ENCODE measurements around the gene IMPA2. TPM values are rescaled to one million over a fixed set of nuclear protein-coding genes. Genes with fewer than 3 reads are reported as not detected.

The IMPA2 gene
- total RNA-seq, 4 donors from 2014 or later = 121 to 235 (median 164) TPM

DNA sequence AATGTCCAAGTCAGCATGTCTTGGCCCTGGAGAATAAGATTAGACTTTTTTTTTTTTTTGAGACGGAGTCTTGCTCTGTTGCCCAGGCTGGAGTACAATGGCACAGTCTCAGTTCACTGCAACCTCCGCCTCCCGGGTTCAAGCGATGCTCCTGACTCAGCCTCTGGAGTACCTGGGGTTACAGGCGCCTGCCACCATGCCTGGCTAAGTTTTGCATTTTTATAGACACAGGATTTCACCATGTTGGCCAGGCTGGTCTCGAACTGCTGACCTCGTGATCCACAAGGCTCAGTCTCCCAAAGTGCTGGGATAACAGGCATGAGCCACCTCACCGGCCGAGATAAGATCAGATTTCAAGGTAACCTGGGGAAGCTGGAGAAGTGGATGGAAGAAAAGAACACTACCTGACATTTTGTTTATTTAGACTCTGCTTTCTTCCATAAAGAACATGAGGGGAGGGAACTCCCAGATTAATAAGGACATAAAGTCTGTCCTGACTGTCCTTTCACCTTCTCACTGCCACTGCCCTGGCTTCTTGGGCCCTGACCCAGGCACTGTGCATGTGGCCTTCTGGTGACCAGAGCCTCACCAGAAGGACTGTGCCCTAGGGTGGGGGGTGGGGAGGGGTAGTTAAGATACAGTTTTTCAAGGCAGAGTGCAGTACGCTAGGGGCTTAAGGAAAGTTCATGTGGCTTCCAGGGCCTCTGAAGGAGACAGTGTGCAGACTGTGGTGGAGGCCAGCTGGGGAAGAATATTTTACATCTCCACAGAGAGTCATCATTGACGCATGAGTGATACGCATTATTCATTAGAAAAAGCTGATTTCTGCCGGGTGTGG is 4.8 kb upstream of the IMPA2 start:
- Histone ChIP-seq H3K4me3 (no peak overlapping the region), H3K36me3 (no peaks in the 10 kb centered on the region), H3K27me3 (no peaks in the 10 kb centered on the region), H3K4me1 (peaks cover 6 to 20% (median 7%) of the 10 kb centered on the region in 3 donors), H3K9me3 (no peaks in the 10 kb centered on the region), H3K27ac (no peak overlapping the region)
- DNase-seq = no peak
- intact Hi-C loops (cut with DNase I) = no loop called here
- TF ChIP-seq, protein P1, sequence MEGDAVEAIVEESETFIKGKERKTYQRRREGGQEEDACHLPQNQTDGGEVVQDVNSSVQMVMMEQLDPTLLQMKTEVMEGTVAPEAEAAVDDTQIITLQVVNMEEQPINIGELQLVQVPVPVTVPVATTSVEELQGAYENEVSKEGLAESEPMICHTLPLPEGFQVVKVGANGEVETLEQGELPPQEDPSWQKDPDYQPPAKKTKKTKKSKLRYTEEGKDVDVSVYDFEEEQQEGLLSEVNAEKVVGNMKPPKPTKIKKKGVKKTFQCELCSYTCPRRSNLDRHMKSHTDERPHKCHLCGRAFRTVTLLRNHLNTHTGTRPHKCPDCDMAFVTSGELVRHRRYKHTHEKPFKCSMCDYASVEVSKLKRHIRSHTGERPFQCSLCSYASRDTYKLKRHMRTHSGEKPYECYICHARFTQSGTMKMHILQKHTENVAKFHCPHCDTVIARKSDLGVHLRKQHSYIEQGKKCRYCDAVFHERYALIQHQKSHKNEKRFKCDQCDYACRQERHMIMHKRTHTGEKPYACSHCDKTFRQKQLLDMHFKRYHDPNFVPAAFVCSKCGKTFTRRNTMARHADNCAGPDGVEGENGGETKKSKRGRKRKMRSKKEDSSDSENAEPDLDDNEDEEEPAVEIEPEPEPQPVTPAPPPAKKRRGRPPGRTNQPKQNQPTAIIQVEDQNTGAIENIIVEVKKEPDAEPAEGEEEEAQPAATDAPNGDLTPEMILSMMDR (IDR thresholded peaks at IDR 0.05) = no peak
- no peak for TF ChIP-seq POLR2A (IDR thresholded peaks at IDR 0.05)
- WGBS, 2 donors = 68 to 81% methylated on average over 5 to 11 of the region's 13 CpGs

DNA sequence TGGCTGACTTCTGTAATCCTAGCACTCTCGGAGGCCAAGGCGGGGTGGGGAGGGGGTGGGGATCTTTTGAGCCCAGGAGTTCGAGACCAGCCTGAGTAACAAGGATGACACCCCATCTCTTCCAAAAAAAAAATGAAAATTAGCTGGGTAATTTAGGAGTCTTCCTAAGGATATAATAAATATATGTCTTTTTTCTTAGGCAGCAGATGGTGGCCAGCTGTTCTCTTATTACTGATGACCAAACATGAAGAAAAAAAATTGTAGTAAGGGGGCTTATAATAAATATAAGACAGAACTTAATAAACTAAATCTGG is 4.2 kb upstream of the IMPA2 start:
- H3K9me3 ChIP-seq = no peaks in the 10 kb centered on the region
- no peak for DNase-seq
- H3K4me3 ChIP-seq = no peak overlapping the region
- H3K27me3 ChIP-seq = no peaks in the 10 kb centered on the region
- no peaks in the 10 kb centered on the region for H3K36me3 ChIP-seq
- TF ChIP-seq, protein P1 (IDR thresholded peaks at IDR 0.05) = no peak
- TF ChIP-seq POLR2A (IDR thresholded peaks at IDR 0.05) = no peak
- WGBS, 2 donors = 47 to 49% methylated on average over 2 to 3 of the region's 3 CpGs
- peaks cover 6 to 26% (median 7%) of the 10 kb centered on the region in 3 donors for H3K4me1 ChIP-seq
- H3K27ac ChIP-seq = no peak overlapping the region
- intact Hi-C loops (cut with DNase I) = no loop called here

DNA sequence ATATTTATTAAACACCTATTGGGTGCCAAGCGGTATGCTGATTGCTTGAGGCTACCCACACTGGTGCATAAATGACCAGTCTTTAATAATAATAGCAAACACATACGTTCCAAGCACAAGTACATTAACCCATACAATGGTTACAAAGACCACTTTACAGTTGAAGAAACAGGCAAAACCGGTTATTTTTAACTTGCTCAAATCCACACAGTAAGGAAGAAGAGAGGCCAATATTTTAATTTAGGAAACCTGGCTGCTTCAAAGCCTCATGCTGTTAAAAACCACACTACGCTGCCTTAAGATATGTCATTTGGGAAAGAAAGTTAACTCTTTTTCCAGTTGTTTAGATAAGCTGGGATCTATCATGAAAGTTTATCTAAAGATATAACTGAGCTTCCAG is 2.4 kb upstream of the IMPA2 start:
- Histone ChIP-seq H3K4me1 (peaks cover 8 to 45% (median 21%) of the 10 kb centered on the region in 3 donors), H3K9me3 (no peaks in the 10 kb centered on the region), H3K4me3 (no peak overlapping the region), H3K27me3 (no peaks in the 10 kb centered on the region), H3K27ac (peak overlapping the region in 3 of 4 donors; percentile 0 to 99 (median 96)), H3K36me3 (no peaks in the 10 kb centered on the region)
- no peak for DNase-seq
- TF ChIP-seq, protein P1 (IDR thresholded peaks at IDR 0.05) = no peak
- no peak for TF ChIP-seq POLR2A (IDR thresholded peaks at IDR 0.05)
- WGBS, 2 donors = 61 to 70% methylated on average over 4 of the region's 4 CpGs
- intact Hi-C loops (cut with DNase I) = no loop called here

DNA sequence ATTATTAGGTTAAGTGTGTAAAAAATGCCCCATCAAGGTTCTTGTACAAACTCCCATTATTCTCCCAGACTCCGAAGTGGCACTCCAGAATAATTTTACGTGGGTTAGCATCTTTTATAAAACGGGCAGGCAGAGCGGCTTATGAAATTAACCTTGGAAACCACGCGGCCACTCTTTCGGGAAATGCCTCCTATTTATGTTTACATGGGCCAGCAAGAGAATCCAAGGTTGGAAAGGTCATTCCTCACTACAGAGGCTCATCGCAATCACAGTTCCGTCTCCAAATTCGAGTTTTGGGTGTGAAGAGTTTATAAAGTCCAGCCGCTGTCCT is 1.2 kb upstream of the IMPA2 start:
- WGBS, 2 donors = 5 to 6% methylated on average over 11 of the region's 11 CpGs
- TF ChIP-seq POLR2A (IDR thresholded peaks at IDR 0.05) = no peak
- TF ChIP-seq, protein P1 (IDR thresholded peaks at IDR 0.05) = no peak
- DNase-seq = no peak
- Histone ChIP-seq H3K27ac (peak overlapping the region; percentile 96 to 100 (median 98)), H3K4me3 (peak overlapping the region; percentile 69 to 99 (median 94)), H3K9me3 (no peaks in the 10 kb centered on the region), H3K36me3 (no peaks in the 10 kb centered on the region), H3K27me3 (no peaks in the 10 kb centered on the region), H3K4me1 (peaks cover 16 to 56% (median 26%) of the 10 kb centered on the region in 3 donors)
- intact Hi-C loops (cut with DNase I) = no loop called here

DNA sequence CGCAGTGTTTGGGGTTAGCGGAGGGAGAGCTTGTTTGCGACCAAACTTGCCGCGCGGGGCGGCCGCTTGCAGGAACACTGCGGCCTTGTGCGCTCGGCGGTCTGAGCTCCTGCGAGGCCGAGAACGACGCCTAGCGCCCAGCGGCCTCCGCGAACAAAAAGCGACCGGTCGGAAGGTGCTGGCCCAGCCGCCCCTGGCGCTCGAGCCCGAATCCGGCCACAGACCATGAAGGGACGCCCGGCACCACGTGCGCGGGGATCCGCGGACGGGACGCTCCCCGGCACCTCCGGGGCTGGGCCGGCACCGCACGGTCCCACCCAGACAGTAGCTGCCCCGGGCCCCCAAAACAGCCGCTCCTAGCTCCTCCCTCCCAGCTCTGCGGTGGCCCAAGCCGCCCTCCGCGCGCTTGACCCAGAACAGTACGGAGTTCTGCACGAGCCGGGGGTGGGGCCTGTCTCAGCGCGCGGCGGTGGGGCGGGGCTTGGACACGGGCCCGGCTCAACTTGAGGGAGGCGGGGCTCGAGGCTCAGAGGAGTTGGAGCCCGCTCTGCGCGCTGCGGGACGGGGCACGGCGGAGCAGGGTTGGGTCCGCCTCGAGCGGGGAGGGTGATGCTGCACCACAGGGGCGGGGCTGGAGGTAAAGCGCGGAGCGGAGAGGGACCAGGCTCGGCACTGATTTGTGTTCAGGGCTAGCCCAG is 664 bp upstream of the IMPA2 start:
- DNase-seq = peak; percentile 88
- 0 to 1% methylated on average over 7 to 16 of the region's 76 CpGs for WGBS, 2 donors
- intact Hi-C loops (cut with DNase I) = no loop called here
- Histone ChIP-seq H3K9me3 (no peaks in the 10 kb centered on the region), H3K36me3 (no peaks in the 10 kb centered on the region), H3K27ac (peak overlapping the region; percentile 96 to 100 (median 98)), H3K27me3 (no peaks in the 10 kb centered on the region), H3K4me1 (peaks cover 21 to 62% (median 26%) of the 10 kb centered on the region in 3 donors), H3K4me3 (peak overlapping the region; percentile 69 to 99 (median 94))
- TF ChIP-seq, protein P1 (IDR thresholded peaks at IDR 0.05) = peak in 1 of 6 experiments; percentile 24
- peak in 2 of 4 donors; percentile 90 to 92 for TF ChIP-seq POLR2A (IDR thresholded peaks at IDR 0.05)
